Putamen (tissue), 1 donor: ENCODE measurements around the gene NAMPT.
"Not testable (repeated sequence)": the region's sequence is repeated elsewhere in the genome, so short reads cannot be mapped to it uniquely, and the experiment has no call there.

Experiments
- DNase-seq: peaks from one replicate; pipeline ENCODE4 v3.0.0-alpha.2; 2016; ENCODE audit warnings: low spot score

NAMPT gene

GRCh38 chr7:106304568-106304967, 19.8 kb upstream of the NAMPT start:
- no peak for DNase-seq

DNA sequence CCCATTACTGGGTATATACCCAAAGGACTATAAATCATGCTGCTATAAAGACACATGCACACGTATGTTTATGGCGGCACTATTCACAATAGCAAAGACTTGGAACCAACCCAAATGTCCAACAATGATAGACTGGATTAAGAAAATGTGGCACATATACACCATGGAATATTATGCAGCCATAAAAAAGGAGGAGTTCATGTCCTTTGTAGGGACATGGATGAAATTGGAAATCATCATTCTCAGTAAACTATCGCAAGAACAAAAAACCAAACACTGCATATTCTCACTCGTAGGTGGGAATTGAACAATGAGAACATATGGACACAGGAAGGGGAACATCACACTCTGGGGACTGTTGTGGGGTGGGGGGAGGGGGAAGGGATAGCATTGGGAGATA, 13.8 kb upstream of the NAMPT start:
- not testable (repeated sequence) for DNase-seq

- DNase-seq = not testable (repeated sequence)
These were observed 13.4 kb upstream of the NAMPT start for GRCh38 chr7:106298155-106298554.

DNA sequence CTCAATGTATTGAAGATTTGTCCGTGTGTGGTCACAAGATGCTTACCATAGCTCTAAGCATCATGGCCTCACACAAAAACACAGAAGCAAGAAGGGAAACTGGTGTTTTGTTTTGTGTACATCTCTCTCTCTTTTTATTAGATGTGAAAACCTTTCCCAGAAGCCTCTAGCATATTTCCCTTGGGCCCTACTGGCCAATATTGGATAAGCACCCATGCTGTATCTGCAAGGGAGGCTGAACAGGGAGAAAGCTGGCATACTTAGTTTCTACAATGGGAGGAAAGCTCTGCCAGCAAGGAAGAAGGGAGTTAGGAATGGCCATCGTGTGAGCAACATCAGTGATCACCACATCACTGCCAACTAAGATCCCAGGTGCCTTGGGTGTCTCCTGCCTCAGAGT, 9.6 kb upstream of the NAMPT start:
- no peak for DNase-seq

DNA sequence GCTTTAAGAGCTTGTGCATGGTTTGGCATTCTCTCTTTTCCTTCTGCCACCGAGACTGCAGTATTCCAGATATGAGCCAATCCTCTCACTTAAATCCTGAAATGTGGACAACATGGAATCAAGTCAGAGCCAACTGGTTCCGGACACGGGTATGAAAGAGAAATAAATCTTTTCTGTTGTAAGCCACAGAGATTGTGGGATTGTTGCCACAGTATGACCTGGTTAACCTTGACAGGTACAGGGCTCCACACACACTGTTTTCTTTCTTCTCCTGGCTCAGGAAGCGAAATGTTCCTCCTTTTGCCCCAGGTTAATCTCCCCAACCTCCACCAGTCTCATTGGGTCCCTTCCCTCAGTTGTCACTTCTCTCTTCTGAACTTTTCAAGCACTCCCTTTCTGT, 6.5 kb upstream of the NAMPT start:
- no peak for DNase-seq

DNA sequence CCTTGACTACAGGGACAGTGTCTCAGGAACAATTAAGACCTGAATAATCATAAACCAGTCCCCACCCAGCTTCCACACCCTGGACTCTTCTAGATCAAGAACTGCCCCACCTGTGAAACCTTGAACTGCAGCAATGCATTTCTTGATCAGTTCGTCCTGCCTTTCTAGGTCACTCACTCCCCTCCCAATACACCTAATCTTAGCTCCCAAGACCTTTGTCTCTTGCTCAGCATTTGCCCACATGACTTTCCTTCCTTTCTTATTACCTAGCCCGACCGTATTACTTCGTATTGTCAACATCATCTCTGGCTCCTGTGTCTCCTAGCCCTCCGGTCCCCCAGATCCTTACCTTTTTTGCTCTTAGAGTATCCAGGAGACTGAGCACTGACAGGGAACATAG, 5.5 kb upstream of the NAMPT start:
- DNase-seq = no peak

- DNase-seq = no peak
These were observed 5.1 kb upstream of the NAMPT start for GRCh38 chr7:106289848-106290247.

GRCh38 chr7:106288263-106288662, 3.5 kb upstream of the NAMPT start:
- no peak for DNase-seq

GRCh38 chr7:106287786-106288185, 3.0 kb upstream of the NAMPT start:
- no peak for DNase-seq

GRCh38 chr7:106285855-106286492, 1.2 kb upstream of the NAMPT start:
- DNase-seq = no peak

DNA sequence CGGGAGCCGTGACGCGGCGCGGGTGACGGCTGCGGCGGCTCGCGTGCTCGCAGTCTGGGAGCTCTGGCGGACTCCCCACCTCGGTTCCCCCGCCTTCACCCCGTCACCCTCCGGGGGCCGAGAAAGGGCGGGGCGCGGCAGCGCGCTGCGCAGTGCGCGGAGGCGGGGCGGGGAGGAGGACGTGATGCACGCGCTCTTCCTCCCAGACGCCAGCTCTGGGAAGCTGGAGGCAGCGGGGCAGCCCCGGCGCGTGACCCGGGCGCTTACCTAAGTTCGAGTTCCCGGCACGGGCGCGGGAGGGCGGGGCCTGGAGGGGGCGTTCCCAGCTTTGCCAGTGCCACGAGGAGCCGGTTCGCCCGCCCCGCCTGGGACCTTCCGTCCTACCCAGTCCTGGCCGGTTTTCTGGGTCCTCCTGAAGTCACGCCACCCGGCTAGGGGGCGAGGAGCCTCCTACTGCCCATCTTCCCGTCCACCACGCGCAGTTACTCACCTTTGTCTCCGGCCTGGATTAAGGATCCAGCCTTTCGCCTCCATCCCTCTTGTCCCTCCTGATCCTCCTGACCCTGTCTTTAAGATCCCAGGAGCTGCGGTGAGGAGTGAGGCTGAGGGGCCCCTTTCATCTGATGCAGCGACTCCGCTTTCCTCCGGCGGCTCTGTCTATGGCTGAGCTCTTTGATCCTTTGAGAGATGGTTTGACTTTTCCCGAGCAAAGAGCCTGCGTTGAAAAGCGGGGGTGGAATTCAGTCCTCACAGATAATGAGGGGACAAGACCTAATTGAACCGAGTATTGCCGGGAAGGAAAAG, 470 bp upstream of the NAMPT start:
- peak; percentile 97 for DNase-seq

DNA sequence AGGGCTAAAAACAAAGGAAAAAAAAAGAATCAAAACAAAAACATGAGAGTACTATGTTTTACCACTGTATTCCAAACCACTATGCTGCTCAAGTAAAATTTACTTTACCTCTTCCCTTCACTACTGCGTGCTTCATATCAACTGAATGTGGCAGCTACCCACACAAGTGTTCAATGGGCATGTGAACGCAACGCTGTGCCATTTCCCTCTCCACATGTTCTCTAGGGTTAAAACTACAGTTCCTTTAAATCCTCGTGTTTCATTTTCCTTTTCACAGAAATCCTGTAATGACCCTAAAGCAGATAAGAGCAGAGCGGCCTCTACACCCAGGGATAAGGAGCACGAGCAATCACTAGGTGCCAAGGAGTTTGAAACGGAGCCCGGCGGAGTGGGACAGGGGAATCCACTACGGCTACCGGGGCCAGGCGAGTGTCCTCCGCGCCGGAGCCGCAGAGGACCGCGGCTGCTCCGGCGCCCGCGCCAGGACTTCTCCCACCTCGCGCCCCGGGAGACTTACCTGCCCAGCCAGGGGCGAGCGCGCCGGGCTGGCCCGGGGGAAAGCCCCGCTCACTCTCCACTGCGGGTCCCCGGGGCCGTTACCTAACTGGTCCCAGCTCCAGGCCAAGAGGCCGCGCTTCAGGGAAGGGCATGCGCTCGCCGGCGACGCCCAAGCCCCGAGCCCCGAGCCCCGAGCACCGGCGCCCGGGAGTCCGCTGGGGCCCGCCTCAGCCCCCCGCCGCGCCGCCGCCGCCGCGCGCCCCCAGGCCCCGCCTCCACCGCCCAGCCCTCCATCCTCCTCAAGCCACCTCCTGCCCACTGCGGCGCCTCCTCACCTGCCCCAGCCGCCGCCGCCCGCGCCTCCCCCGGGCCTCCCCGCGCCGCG, 711 bp downstream of the NAMPT start:
- peak; percentile 47 for DNase-seq

GRCh38 chr7:106283501-106283830, 1.3 kb downstream of the NAMPT start:
- DNase-seq = no peak

- no peak for DNase-seq
These were observed 1.9 kb downstream of the NAMPT start for GRCh38 chr7:106282852-106283251.

- DNase-seq = no peak
These were observed 2.4 kb downstream of the NAMPT start for GRCh38 chr7:106282390-106282789.

DNA sequence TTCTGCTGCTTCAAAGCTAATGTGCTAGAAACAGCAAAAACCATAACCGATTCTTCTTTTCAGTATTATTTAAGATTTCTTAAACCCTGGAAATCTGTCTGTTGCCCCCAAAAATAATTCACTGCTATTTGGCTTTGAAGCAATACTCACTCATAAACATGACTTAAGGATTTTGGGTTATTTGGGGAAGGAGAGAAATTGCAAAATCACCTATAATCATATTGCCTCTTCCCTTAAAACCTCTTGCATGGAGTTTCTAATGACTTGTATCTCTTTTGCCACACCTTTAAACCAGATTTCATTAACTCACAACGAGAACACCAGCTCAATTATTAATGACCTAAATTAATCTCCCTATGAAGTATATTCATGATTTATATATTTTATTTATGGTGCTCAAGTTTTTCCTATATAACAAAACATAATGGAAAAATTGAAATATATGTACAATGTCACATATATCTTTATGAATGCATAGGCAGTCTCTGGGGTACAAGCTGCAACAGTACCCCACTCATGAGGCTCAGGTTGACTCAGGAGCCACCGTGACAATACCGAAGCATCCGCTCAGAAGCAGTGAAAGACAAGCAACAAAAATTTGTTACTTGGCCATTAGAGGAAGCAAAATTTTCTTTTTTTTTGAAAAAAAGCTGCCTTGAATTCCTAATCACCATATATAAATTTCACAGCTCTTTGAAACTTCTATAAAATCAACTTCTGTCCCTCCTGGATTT, 3.0 kb downstream of the NAMPT start:
- DNase-seq = no peak

- DNase-seq = no peak
These were observed 3.7 kb downstream of the NAMPT start for GRCh38 chr7:106281127-106281526.

DNA sequence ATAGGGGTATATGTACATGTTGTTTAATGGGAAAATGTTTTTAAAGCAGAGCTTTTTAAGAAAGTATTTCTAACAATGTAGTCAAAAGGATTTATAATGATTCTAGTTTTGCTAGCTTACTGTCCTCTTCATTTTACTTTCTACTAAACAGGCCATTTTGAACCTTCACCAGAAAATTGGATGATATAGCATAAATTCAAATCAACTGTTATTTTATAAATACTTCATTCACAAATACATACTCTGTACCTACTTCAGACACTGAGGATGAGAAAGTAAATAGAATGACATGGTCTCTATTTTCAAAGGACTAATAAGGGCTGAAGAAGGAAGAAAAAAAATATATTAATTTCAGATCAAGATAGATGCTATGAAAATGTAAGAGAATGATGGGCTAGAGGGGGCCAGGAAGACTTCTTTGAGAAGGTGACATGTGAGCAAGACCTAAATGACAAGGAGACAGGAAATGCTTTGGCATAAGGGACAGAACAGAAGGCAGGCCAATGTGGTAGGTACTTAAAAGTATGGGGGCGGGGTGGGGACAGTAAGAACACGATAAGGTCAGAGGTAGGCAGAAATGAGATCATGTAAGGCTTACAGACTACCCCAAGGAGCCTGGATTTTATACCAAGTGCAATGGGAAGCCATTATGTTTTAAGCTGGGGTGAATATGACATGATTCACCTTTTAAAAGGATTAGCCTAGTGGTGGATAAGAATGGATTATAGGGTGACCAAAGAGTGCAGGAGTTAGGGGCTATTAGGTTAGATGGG, 5.2 kb downstream of the NAMPT start:
- no peak for DNase-seq

DNA sequence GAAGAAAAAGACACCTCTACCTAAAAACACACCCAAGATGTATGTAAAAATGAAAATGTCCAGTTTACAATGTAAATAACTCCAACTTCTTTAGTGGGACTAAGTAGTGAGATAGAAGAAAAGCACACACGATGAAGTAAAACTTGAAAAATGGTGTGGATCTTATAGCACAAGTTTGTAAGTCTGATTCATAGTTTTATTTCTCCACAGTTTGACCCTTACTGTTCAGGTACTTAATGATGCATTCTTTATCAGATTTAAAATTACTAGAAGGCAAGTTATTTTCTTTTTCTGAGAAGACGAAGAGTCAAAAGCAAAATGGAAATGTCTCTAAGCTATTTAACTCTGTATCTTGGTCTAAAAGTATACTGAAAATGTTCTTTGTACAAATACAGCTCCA, 6.1 kb downstream of the NAMPT start:
- no peak for DNase-seq

GRCh38 chr7:106277976-106278375, 6.8 kb downstream of the NAMPT start:
- DNase-seq = no peak

DNA sequence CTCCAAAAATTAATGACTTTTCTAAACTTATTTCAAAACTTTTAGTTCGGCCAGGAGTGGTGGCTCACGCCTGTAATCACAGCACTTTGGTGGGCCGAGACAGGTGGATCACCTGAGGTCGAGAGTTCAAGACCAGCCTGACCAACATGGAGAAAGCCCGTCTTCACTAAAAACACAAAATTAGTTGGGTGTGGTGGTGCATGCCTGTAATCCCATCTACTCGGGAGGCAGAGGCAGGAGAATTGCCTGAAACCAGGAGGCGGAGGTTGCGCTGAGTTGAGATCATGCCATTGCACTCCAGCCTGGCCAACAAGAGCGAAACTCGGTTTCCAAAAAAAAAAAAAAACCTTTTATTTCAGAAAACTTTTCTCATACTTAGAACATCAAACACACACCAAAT, 8.3 kb downstream of the NAMPT start:
- DNase-seq = no peak
